K562 (cell line): Measurements from ENCODE around the gene CLDN20. TPM values are rescaled to one million over a fixed set of nuclear protein-coding genes. Genes with fewer than 3 reads are reported as not detected.

ENCODE experiments used
- ATAC-seq: fragments of 200-7000 bp; cut with Tn5 transposase; 3 replicates; pipeline ENCODE4 v1.9.1; 2020; ENCODE audit warnings: moderate library complexity
- BruUV-seq: library from RNA; stranded (reverse); fragments of 400-500 nt; replicated peaks from 2 replicates; lab custom pipeline; 2021; lab: Mats Ljungman, UMichigan
- CTCF ChIA-PET: fragments of 300-600 bp; formaldehyde crosslinking; extraction: SDS; loops from one replicate; lab custom pipeline; 2021; ENCODE audit warnings: low intra/inter-chr PET ratio; lab: Yijun Ruan, JAX
- POLR2A ChIA-PET: fragments of 300-600, 350-650 bp; sonication (Branson Sonifier 250); formaldehyde crosslinking; extraction: SDS; loops from one replicate; lab custom pipeline; 2021; ENCODE audit warnings: antibody characterized with exemption, inconsistent platforms; lab: Yijun Ruan, JAX
- DNase-seq, 4 experiments: peaks; one replicate each; pipeline versions ENCODE4 v3.0.0 to v3.0.0-alpha.2; 2011 to 2018; ENCODE audit warnings: low spot score in 3 of 4, mixed read lengths in 3 of 4; ENCODE audit errors: extremely low read depth in 1 of 4
- FAIRE-seq: peaks from 2 replicates; lab custom pipeline; 2011; peaks lifted over from hg19 to GRCh38; lab: Jason Lieb, UNC
- H2AFZ ChIP-seq: 2 replicates; pipeline ENCODE4 v1.6.0; 2011; ENCODE audit warnings: low read depth, low read length, control low read depth, inconsistent platforms
- H3K27ac ChIP-seq: fragments of 200-600 bp; 3 replicates; pipeline ENCODE4 v1.8.0; 2011; ENCODE audit warnings: low read depth, mild to moderate bottlenecking, control low read depth, inconsistent platforms, low read length, moderate library complexity, mixed read lengths; ENCODE audit errors: extremely low read depth
- H3K27me3 ChIP-seq, 2 experiments: fragments of 300-600 bp in 1 of 2; 2 replicates in 1 of 2; 3 replicates in 1 of 2; pipeline versions ENCODE4 v1.6.0 to v1.8.0; 2011; ENCODE audit warnings: inconsistent platforms in 2 of 2, low read length in 2 of 2, mild to moderate bottlenecking in 1 of 2, mixed read lengths in 1 of 2, moderate library complexity in 1 of 2; ENCODE audit not compliant: control insufficient read depth in 2 of 2, insufficient read depth in 2 of 2
- H3K36me3 ChIP-seq: fragments of 300-600 bp; 3 replicates; pipeline ENCODE4 v1.8.0; 2011; ENCODE audit warnings: mild to moderate bottlenecking, low read length, inconsistent platforms; ENCODE audit not compliant: control insufficient read depth, insufficient read depth
- H3K4me1 ChIP-seq, 2 experiments: fragments of 200-600 bp in 1 of 2; replicated peaks in 1 of 2; 2 replicates in 1 of 2; 3 replicates in 1 of 2; pipeline versions ENCODE4 v1.5.1 to v1.8.0; 2011; ENCODE audit warnings: inconsistent platforms in 2 of 2, low read length in 2 of 2, mild to moderate bottlenecking in 1 of 2, mixed read lengths in 1 of 2, moderate library complexity in 1 of 2; ENCODE audit not compliant: control insufficient read depth in 2 of 2, insufficient read depth in 2 of 2
- H3K4me2 ChIP-seq: 2 replicates; pipeline ENCODE4 v1.6.1; 2011; ENCODE audit warnings: low read length, control low read depth, inconsistent platforms, mixed read lengths; ENCODE audit not compliant: insufficient read depth
- H3K4me3 ChIP-seq: fragments of 200-600 bp; sonication (generic), shearing (Covaris generic); 2 replicates; pipeline ENCODE4 v1.5.1; 2016; ENCODE audit warnings: control low read depth, inconsistent platforms
- H3K79me2 ChIP-seq: fragments of 200-600 bp; 3 replicates; pipeline ENCODE4 v1.8.0; 2011; ENCODE audit warnings: low read length, inconsistent platforms; ENCODE audit not compliant: control insufficient read depth, insufficient read depth
- H3K9ac ChIP-seq, 2 experiments: 2 replicates each; pipeline versions ENCODE4 v1.6.0 to v1.6.1; 2011; ENCODE audit warnings: low read depth in 2 of 2, low read length in 2 of 2, control low read depth in 1 of 2, inconsistent platforms in 1 of 2, mild to moderate bottlenecking in 1 of 2, mixed read lengths in 1 of 2; ENCODE audit not compliant: insufficient read depth in 1 of 2
- H3K9me1 ChIP-seq: one replicate; pipeline ENCODE4 v1.6.0; 2011; ENCODE audit warnings: inconsistent platforms, mild to moderate bottlenecking, low read length, moderate library complexity; ENCODE audit not compliant: control insufficient read depth, insufficient read depth
- H3K9me3 ChIP-seq: replicated peaks from 2 replicates; pipeline ENCODE4 v1.5.1; 2011; ENCODE audit warnings: low read depth, low read length, inconsistent platforms; ENCODE audit not compliant: control insufficient read depth, insufficient read depth
- H4K20me1 ChIP-seq: replicated peaks from 2 replicates; pipeline ENCODE4 v1.6.1; 2011; ENCODE audit warnings: low read length, inconsistent platforms, mixed read lengths; ENCODE audit not compliant: control insufficient read depth, insufficient read depth
- CBX1 ChIP-seq: sonication (generic); IDR thresholded peaks from 2 replicates; pipeline ENCODE4 v1.6.1; 2016; ENCODE audit warnings: antibody characterized with exemption, low read depth, mild to moderate bottlenecking
- CHD2 ChIP-seq: IDR thresholded peaks from 2 replicates; pipeline ENCODE4 v1.6.1; 2011; ENCODE audit warnings: low read depth, low read length
- E4F1 ChIP-seq: fragments of 250-450 bp; sonication (Bioruptor Pico); IDR thresholded peaks from 2 replicates; pipeline ENCODE4 v1.5.0; 2021; ENCODE audit warnings: mild to moderate bottlenecking, borderline replicate concordance
- FOXK1 ChIP-seq: sonication (generic); formaldehyde crosslinking; IDR thresholded peaks from 2 replicates; pipeline ENCODE4 v1.8.0; 2022; ENCODE audit warnings: missing genetic modification reagents, mild to moderate bottlenecking, borderline replicate concordance
- FOXK2 ChIP-seq, 2 experiments: fragments of 450-650 bp; IDR thresholded peaks in 1 of 2; conservative IDR thresholded peaks in 1 of 2; 2 replicates each; pipeline ENCODE4 v1.6.1; 2016; ENCODE audit warnings: low read depth in 2 of 2, mild to moderate bottlenecking in 1 of 2
- HOXB6 ChIP-seq: fragments of 250-450 bp; sonication (Bioruptor Pico); IDR thresholded peaks from 2 replicates; pipeline ENCODE4 v1.5.1; 2022; ENCODE audit warnings: mild to moderate bottlenecking, borderline replicate concordance
- MAFF ChIP-seq: IDR thresholded peaks from 2 replicates; pipeline ENCODE4 v1.6.1; 2012; ENCODE audit warnings: low read length, improper control_type of control experiment
- MBD2 ChIP-seq: sonication (generic); IDR thresholded peaks from 2 replicates; pipeline ENCODE4 v1.6.1; 2016; ENCODE audit warnings: low read depth, borderline replicate concordance
- MIER1 ChIP-seq: fragments of 450-650 bp; IDR thresholded peaks from 2 replicates; pipeline ENCODE4 v1.6.1; 2016; ENCODE audit warnings: antibody characterized with exemption, mild to moderate bottlenecking, low read depth
- RFX7 ChIP-seq: fragments of 250-450 bp; sonication (Bioruptor Pico); IDR thresholded peaks from 2 replicates; pipeline ENCODE4 v1.5.1; 2021; ENCODE audit warnings: mild to moderate bottlenecking
- SAFB2 ChIP-seq: fragments of 200-400 bp; formaldehyde crosslinking; IDR thresholded peaks from 2 replicates; pipeline ENCODE4 v1.6.1; 2018; ENCODE audit warnings: borderline replicate concordance, low read length, low read depth, moderate library complexity; ENCODE audit not compliant: severe bottlenecking
- TEAD2 ChIP-seq: fragments of 450-650 bp; IDR thresholded peaks from 2 replicates; pipeline ENCODE4 v1.6.1; 2016; ENCODE audit warnings: missing genetic modification characterization, control low read depth, missing compliant biosample characterization
- USF2 ChIP-seq: sonication (generic); formaldehyde crosslinking; IDR thresholded peaks from 2 replicates; pipeline ENCODE4 v1.5.0; 2020; ENCODE audit warnings: missing genetic modification reagents
- WGBS: fragments of 100-300 bp; shearing (Covaris generic); methylation state at CpG from one replicate; pipeline ENCODE4 v1.1.6; 2016; ENCODE audit warnings: low coverage, mixed read lengths; ENCODE audit not compliant: insufficient coverage; ENCODE audit errors: missing lambda C conversion rate; 5-methylcytosine and 5-hydroxymethylcytosine counted together
- in situ Hi-C: fragments of 300-500 bp; cut with MboI; formaldehyde crosslinking; loops from 4 replicates; pipeline ENCODE4 v1.15.0; 2018; ENCODE audit warnings: inconsistent platforms, mixed read lengths
- intact Hi-C: fragments of 100-400 bp; cut with micrococcal nuclease; formaldehyde crosslinking; loops from 2 replicates; pipeline ENCODE4 v1.14.2; 2022
- polyA plus RNA-seq, 8 experiments: library from polyadenylated mRNA; depleted of rRNA in 4 of 8; stranded (reverse) in 5 of 8; unstranded in 3 of 8; fragments of >200 nt; fragmentation: Nextera tagmentation in 2 of 8; fragmentation: Illumina TruSeq in 1 of 8; extraction: Ambion mirVana in 2 of 8; extraction: Trizol in 1 of 8; gene quantifications; 2 replicates each; pipeline versions ENCODE4 v1.2.1 to v1.2.3, GENCODE V29; 2011 to 2014; ENCODE audit warnings: inconsistent platforms in 1 of 8, missing spikeins in 1 of 8
- total RNA-seq, 7 experiments: library from RNA; depleted of rRNA in 6 of 7; stranded (reverse); fragments of >200 nt in 6 of 7; fragmentation: Illumina TruSeq in 2 of 7; extraction: Trizol in 2 of 7; gene quantifications; 2 replicates each; pipeline versions ENCODE4 v1.2.1 to v1.2.3, GENCODE V29; 2011 to 2021; ENCODE audit warnings: low replicate concordance in 1 of 7

Gene CLDN20
- total and polyA plus RNA-seq, 9 of the 15 experiments (the other 6 are each of a cell fraction or from before 2014, with no cell fraction given) = not detected

GRCh38 chr6:155237613-155238012 is 26.2 kb upstream of the CLDN20 start:
- in situ Hi-C loops = no loop called here

More at GRCh38 chr6:155237613-155238012, 26.2 kb upstream of the CLDN20 start:
- H3K79me2 ChIP-seq = no peaks in the 10 kb centered on the region
- no TSS peak for BruUV-seq
- no peak overlapping the region for H3K9ac ChIP-seq
- H3K9me3 ChIP-seq = no peaks in the 10 kb centered on the region
- no peak for FAIRE-seq
- ChIA-PET POLR2A (no interaction called here), CTCF (no interaction called here)
- ATAC-seq = no peak
- no peak overlapping the region for H3K4me2 ChIP-seq
- WGBS = 0% methylated on average over 1 of the region's 1 CpG
- no peak overlapping the region for H3K27ac ChIP-seq
- no peaks in the 10 kb centered on the region for H4K20me1 ChIP-seq
- H2AFZ ChIP-seq = no peak overlapping the region
- intact Hi-C loops = no loop called here
- no peak for TF ChIP-seq HOXB6 (CRISPR knock-in tag)
- TF ChIP-seq CBX1 = no peak
- no peak for TF ChIP-seq MIER1
- TF ChIP-seq FOXK1 = no peak
- no peak for TF ChIP-seq CHD2
- TF ChIP-seq MAFF = no peak
- TF ChIP-seq E4F1 (CRISPR knock-in tag) = no peak
- TF ChIP-seq USF2 (CRISPR knock-in tag) = no peak
- TF ChIP-seq FOXK2 (conservative IDR thresholded peaks at IDR 0.05 in 1 of 2, IDR thresholded peaks at IDR 0.05 in 1 of 2; ENCODE audit: low read depth in 2 of 2) = no peak
- TF ChIP-seq MBD2 = no peak
- TF ChIP-seq TEAD2 (tag) = no peak
- TF ChIP-seq RFX7 (CRISPR knock-in tag) = no peak
- no peak for TF ChIP-seq SAFB2
- H3K9me1 ChIP-seq = no peaks in the 10 kb centered on the region
- DNase-seq = no peak
- H3K4me1 ChIP-seq = no peaks in the 10 kb centered on the region
- H3K27me3 ChIP-seq = peaks cover 11 to 44% of the 10 kb centered on the region in 2 experiments; a peak in 4 of 5 replicates
- no peaks in the 10 kb centered on the region for H3K36me3 ChIP-seq
- no peak overlapping the region for H3K4me3 ChIP-seq
